Adrenal gland (tissue), 5 donors: ENCODE measurements around the gene KLHL9.

Source experiments
- POLR2A ChIP-seq, 2 donors: fragments of 450-650 bp; IDR thresholded peaks; one replicate each; pipeline ENCODE4 v1.6.1; 2017; ENCODE audit warnings: antibody characterized with exemption in 2 of 2, mild to moderate bottlenecking in 2 of 2, moderate library complexity in 1 of 2
- TF ChIP-seq, protein P1 (sequence below), 6 experiments: fragments of 450-650 bp in 4 of 6; fragments of 200-600 bp in 2 of 6; sonication (generic) in 1 of 6; IDR thresholded peaks; 1 replicate in 5 of 6; 2 replicates in 1 of 6; pipeline versions ENCODE4 v1.5.1 to v1.8.0; 2016 to 2021; ENCODE audit warnings: antibody characterized with exemption in 6 of 6, mild to moderate bottlenecking in 2 of 6, moderate library complexity in 1 of 6
- donor health status: DM: no; HTN: no; CAD: no.

DNA sequence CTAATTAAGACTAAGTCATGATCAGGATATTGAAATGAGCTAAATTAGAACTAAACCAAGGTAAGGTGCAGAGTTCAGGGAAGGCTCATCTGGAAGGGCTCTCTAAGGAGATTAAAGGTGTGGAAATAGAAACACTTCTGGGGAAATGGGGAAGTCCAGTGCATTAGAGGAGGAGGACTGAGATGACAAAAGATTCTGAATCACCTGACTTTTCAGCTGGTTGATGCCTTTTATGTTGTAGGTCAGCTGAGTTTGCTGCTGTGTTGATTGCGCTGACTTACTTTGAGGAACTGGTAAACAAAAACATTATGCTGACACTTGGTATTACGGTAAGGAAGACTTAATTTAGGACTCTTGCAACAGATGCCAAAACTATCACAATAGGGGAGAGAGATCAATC is 53.9 kb downstream of the KLHL9 start:
- TF ChIP-seq, protein P1, sequence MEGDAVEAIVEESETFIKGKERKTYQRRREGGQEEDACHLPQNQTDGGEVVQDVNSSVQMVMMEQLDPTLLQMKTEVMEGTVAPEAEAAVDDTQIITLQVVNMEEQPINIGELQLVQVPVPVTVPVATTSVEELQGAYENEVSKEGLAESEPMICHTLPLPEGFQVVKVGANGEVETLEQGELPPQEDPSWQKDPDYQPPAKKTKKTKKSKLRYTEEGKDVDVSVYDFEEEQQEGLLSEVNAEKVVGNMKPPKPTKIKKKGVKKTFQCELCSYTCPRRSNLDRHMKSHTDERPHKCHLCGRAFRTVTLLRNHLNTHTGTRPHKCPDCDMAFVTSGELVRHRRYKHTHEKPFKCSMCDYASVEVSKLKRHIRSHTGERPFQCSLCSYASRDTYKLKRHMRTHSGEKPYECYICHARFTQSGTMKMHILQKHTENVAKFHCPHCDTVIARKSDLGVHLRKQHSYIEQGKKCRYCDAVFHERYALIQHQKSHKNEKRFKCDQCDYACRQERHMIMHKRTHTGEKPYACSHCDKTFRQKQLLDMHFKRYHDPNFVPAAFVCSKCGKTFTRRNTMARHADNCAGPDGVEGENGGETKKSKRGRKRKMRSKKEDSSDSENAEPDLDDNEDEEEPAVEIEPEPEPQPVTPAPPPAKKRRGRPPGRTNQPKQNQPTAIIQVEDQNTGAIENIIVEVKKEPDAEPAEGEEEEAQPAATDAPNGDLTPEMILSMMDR (IDR thresholded peaks at IDR 0.05): no peak
- TF ChIP-seq POLR2A (IDR thresholded peaks at IDR 0.05): no peak
